ENCODE data around the gene TTC36.

- TF ChIP-seq CTCF (IDR thresholded peaks at IDR 0.05): no peak
- TF ChIP-seq POLR2A (IDR thresholded peaks at IDR 0.05): no peak
These were observed 45.0 kb downstream of the TTC36 start, which contains the start of gene ARCN1 for GRCh38 chr11:118572061-118572980.
